Immature natural killer cell (primary cell): ENCODE data around the gene DSG4. TPM values are rescaled to one million over a fixed set of nuclear protein-coding genes. Genes with fewer than 3 reads are reported as not detected.
"Not testable (repeated sequence)": the region's sequence is repeated elsewhere in the genome, so short reads cannot be mapped to it uniquely, and the experiment has no call there.

Experiments used
- DNase-seq, 3 donors: peaks; one replicate each; pipeline ENCODE4 v3.0.0; 2022; ENCODE audit warnings: mixed read lengths in 1 of 3
- H3K27ac Mint-ChIP-seq, 6 donors: one replicate each; pipeline ENCODE4 v1.8.0; 2020; ENCODE audit warnings: mixed read lengths in 6 of 6, mild to moderate bottlenecking in 5 of 6, inconsistent platforms in 4 of 6, moderate library complexity in 3 of 6
- H3K27me3 Mint-ChIP-seq, 3 donors: one replicate each; pipeline ENCODE4 v1.8.0; 2020 to 2021; ENCODE audit warnings: low read depth in 3 of 3, mild to moderate bottlenecking in 3 of 3, mixed read lengths in 3 of 3, moderate library complexity in 3 of 3, inconsistent platforms in 1 of 3
- H3K36me3 Mint-ChIP-seq, 3 donors: one replicate each; pipeline ENCODE4 v1.8.0; 2020; ENCODE audit warnings: mixed read lengths in 3 of 3, inconsistent platforms in 2 of 3, mild to moderate bottlenecking in 2 of 3
- H3K4me1 Mint-ChIP-seq, 2 donors: one replicate each; pipeline ENCODE4 v1.8.0; 2020; ENCODE audit warnings: inconsistent platforms in 2 of 2, mild to moderate bottlenecking in 2 of 2, mixed read lengths in 2 of 2, moderate library complexity in 1 of 2
- H3K4me3 Mint-ChIP-seq, 5 donors: one replicate each; pipeline ENCODE4 v1.8.0; 2020; ENCODE audit warnings: mild to moderate bottlenecking in 5 of 5, mixed read lengths in 5 of 5, inconsistent platforms in 3 of 5, moderate library complexity in 3 of 5
- H3K9me3 Mint-ChIP-seq, 6 donors: one replicate each; pipeline ENCODE4 v1.8.0; 2020; ENCODE audit warnings: mild to moderate bottlenecking in 6 of 6, mixed read lengths in 6 of 6, inconsistent platforms in 4 of 6, moderate library complexity in 3 of 6
- polyA plus RNA-seq, 3 donors: library from polyadenylated mRNA; unstranded; fragments of 300-500 nt; fragmentation: Illumina TruSeq; gene quantifications; one replicate each; pipeline ENCODE4 v1.2.3, GENCODE V29; 2021

The DSG4 gene
- polyA plus RNA-seq, result not detected

GRCh38 chr18:31376477-31376876 lies at the start of gene DSG4:
TSS of gene DSG4 (plus strand) at chr18:31376777. CDS start at chr18:31376912, 135 bp downstream.
- Mint-ChIP-seq H3K9me3 (peaks cover 0 to 5% (median 3%) of the 10 kb centered on the region in 6 donors), H3K4me1 (no peaks in the 10 kb centered on the region), H3K4me3 (no peak within 1 kb of the TSS), H3K27me3 (no peaks in the 10 kb centered on the region), H3K36me3 (no peaks in the 10 kb centered on the region), H3K27ac (no peak within 1 kb of the TSS)
- no peak for DNase-seq

- DNase-seq, result no peak
- no peaks in the 10 kb centered on the region for H3K4me1 Mint-ChIP-seq
- H3K9me3 Mint-ChIP-seq, result peaks cover 0 to 7% (median under 1%) of the 10 kb centered on the region in 6 donors
- H3K4me3 Mint-ChIP-seq, result no peak overlapping the region
- H3K27ac Mint-ChIP-seq, result no peak overlapping the region
- H3K36me3 Mint-ChIP-seq, result no peaks in the 10 kb centered on the region
- no peaks in the 10 kb centered on the region for H3K27me3 Mint-ChIP-seq
Measured at GRCh38 chr18:31329787-31330438, 46.7 kb upstream of the DSG4 start.

GRCh38 chr18:31343454-31343853 lies 33.1 kb upstream of the DSG4 start:
- Mint-ChIP-seq H3K27me3 (no peaks in the 10 kb centered on the region), H3K9me3 (peaks cover 0 to 12% (median 5%) of the 10 kb centered on the region in 6 donors), H3K36me3 (no peaks in the 10 kb centered on the region), H3K4me1 (no peaks in the 10 kb centered on the region), H3K27ac (no peak overlapping the region), H3K4me3 (no peak overlapping the region)
- no peak for DNase-seq

- H3K4me3 Mint-ChIP-seq, DNase-seq, H3K4me1 Mint-ChIP-seq, H3K36me3 Mint-ChIP-seq, H3K27me3 Mint-ChIP-seq, H3K27ac Mint-ChIP-seq: not testable (repeated sequence)
- peaks cover 0 to 12% (median 2%) of the 10 kb centered on the region in 6 donors for H3K9me3 Mint-ChIP-seq
Measured at GRCh38 chr18:31353336-31353735, 23.2 kb upstream of the DSG4 start.

- H3K36me3 Mint-ChIP-seq, result no peaks in the 10 kb centered on the region
- DNase-seq, result no peak
- H3K27ac Mint-ChIP-seq, result no peak overlapping the region
- H3K27me3 Mint-ChIP-seq, result no peaks in the 10 kb centered on the region
- H3K4me3 Mint-ChIP-seq, result no peak overlapping the region
- no peaks in the 10 kb centered on the region for H3K4me1 Mint-ChIP-seq
- peaks cover 0 to 12% (median 2%) of the 10 kb centered on the region in 6 donors for H3K9me3 Mint-ChIP-seq
Measured at GRCh38 chr18:31354990-31355389, 21.6 kb upstream of the DSG4 start.

GRCh38 chr18:31356025-31356424 lies 20.6 kb upstream of the DSG4 start:
- H3K27me3 Mint-ChIP-seq, result no peaks in the 10 kb centered on the region
- no peaks in the 10 kb centered on the region for H3K36me3 Mint-ChIP-seq
- no peak overlapping the region for H3K27ac Mint-ChIP-seq
- no peak overlapping the region for H3K4me3 Mint-ChIP-seq
- DNase-seq, result no peak
- H3K9me3 Mint-ChIP-seq, result peaks cover 0 to 12% (median 2%) of the 10 kb centered on the region in 6 donors
- no peaks in the 10 kb centered on the region for H3K4me1 Mint-ChIP-seq

- H3K9me3 Mint-ChIP-seq, result peaks cover 0 to 10% (median 5%) of the 10 kb centered on the region in 6 donors
- H3K27me3 Mint-ChIP-seq, result peaks cover 0 to 1% (median 0%) of the 10 kb centered on the region in 3 donors
- H3K27ac Mint-ChIP-seq, result no peak overlapping the region
- no peaks in the 10 kb centered on the region for H3K4me1 Mint-ChIP-seq
- no peaks in the 10 kb centered on the region for H3K36me3 Mint-ChIP-seq
- no peak for DNase-seq
- no peak overlapping the region for H3K4me3 Mint-ChIP-seq
Measured at GRCh38 chr18:31364190-31364589, 12.4 kb upstream of the DSG4 start.

- no peak overlapping the region for H3K4me3 Mint-ChIP-seq
Measured at GRCh38 chr18:31369478-31369877, 7.1 kb upstream of the DSG4 start.

GRCh38 chr18:31371989-31372388 lies 4.6 kb upstream of the DSG4 start:
- no peak overlapping the region for H3K27ac Mint-ChIP-seq
- H3K36me3 Mint-ChIP-seq, result no peaks in the 10 kb centered on the region
- H3K9me3 Mint-ChIP-seq, result peaks cover 0 to 4% (median 0%) of the 10 kb centered on the region in 6 donors
- no peak overlapping the region for H3K4me3 Mint-ChIP-seq
- no peak for DNase-seq
- H3K27me3 Mint-ChIP-seq, result no peaks in the 10 kb centered on the region
- H3K4me1 Mint-ChIP-seq, result no peaks in the 10 kb centered on the region

More at GRCh38 chr18:31369478-31369877, 7.1 kb upstream of the DSG4 start:
- DNase-seq, result no peak
- H3K9me3 Mint-ChIP-seq, result peaks cover 0 to 4% (median 0%) of the 10 kb centered on the region in 6 donors
- H3K27me3 Mint-ChIP-seq, result no peaks in the 10 kb centered on the region
- no peaks in the 10 kb centered on the region for H3K4me1 Mint-ChIP-seq
- no peak overlapping the region for H3K27ac Mint-ChIP-seq
- H3K36me3 Mint-ChIP-seq, result no peaks in the 10 kb centered on the region

GRCh38 chr18:31373641-31374040 lies 2.9 kb upstream of the DSG4 start:
- H3K36me3 Mint-ChIP-seq, result no peaks in the 10 kb centered on the region
- no peaks in the 10 kb centered on the region for H3K4me1 Mint-ChIP-seq
- H3K4me3 Mint-ChIP-seq, result no peak overlapping the region
- peaks cover 0 to 4% (median 1%) of the 10 kb centered on the region in 6 donors for H3K9me3 Mint-ChIP-seq
- H3K27me3 Mint-ChIP-seq, result no peaks in the 10 kb centered on the region
- no peak overlapping the region for H3K27ac Mint-ChIP-seq
- DNase-seq, result no peak

GRCh38 chr18:31380912-31381311 lies 4.3 kb downstream of the DSG4 start:
- Mint-ChIP-seq H3K9me3 (peaks cover 0 to 8% (median 3%) of the 10 kb centered on the region in 6 donors), H3K27me3 (no peaks in the 10 kb centered on the region), H3K4me1 (no peaks in the 10 kb centered on the region), H3K36me3 (no peaks in the 10 kb centered on the region), H3K4me3 (no peak overlapping the region), H3K27ac (no peak overlapping the region)
- no peak for DNase-seq

- Mint-ChIP-seq H3K4me1 (no peaks in the 10 kb centered on the region), H3K9me3 (peaks cover 2 to 8% (median 4%) of the 10 kb centered on the region in 6 donors), H3K4me3 (no peak overlapping the region), H3K27ac (no peak overlapping the region), H3K36me3 (no peaks in the 10 kb centered on the region), H3K27me3 (no peaks in the 10 kb centered on the region)
- DNase-seq, result no peak
Measured at GRCh38 chr18:31382107-31382506, 5.5 kb downstream of the DSG4 start.

GRCh38 chr18:31386741-31387140 lies 10.2 kb downstream of the DSG4 start:
- Mint-ChIP-seq H3K9me3 (peaks cover 0 to 10% (median 4%) of the 10 kb centered on the region in 6 donors), H3K4me1 (no peaks in the 10 kb centered on the region), H3K36me3 (no peaks in the 10 kb centered on the region), H3K27ac (no peak overlapping the region), H3K27me3 (peaks cover 0 to 5% (median 0%) of the 10 kb centered on the region in 3 donors), H3K4me3 (no peak overlapping the region)
- DNase-seq, result no peak

GRCh38 chr18:31393286-31393685 lies 16.7 kb downstream of the DSG4 start:
- no peaks in the 10 kb centered on the region for H3K36me3 Mint-ChIP-seq
- no peaks in the 10 kb centered on the region for H3K4me1 Mint-ChIP-seq
- DNase-seq, result no peak
- H3K27me3 Mint-ChIP-seq, result peaks cover 0 to 7% (median 0%) of the 10 kb centered on the region in 3 donors
- H3K4me3 Mint-ChIP-seq, result no peak overlapping the region
- H3K27ac Mint-ChIP-seq, result no peak overlapping the region
- H3K9me3 Mint-ChIP-seq, result peaks cover 0 to 14% (median 1%) of the 10 kb centered on the region in 6 donors
